Measurements from ENCODE around the gene ATP5F1D.
A peak's percentile ranks its signal among the peaks of the same experiment; 100 is the strongest.

ATP5F1D gene

DNA sequence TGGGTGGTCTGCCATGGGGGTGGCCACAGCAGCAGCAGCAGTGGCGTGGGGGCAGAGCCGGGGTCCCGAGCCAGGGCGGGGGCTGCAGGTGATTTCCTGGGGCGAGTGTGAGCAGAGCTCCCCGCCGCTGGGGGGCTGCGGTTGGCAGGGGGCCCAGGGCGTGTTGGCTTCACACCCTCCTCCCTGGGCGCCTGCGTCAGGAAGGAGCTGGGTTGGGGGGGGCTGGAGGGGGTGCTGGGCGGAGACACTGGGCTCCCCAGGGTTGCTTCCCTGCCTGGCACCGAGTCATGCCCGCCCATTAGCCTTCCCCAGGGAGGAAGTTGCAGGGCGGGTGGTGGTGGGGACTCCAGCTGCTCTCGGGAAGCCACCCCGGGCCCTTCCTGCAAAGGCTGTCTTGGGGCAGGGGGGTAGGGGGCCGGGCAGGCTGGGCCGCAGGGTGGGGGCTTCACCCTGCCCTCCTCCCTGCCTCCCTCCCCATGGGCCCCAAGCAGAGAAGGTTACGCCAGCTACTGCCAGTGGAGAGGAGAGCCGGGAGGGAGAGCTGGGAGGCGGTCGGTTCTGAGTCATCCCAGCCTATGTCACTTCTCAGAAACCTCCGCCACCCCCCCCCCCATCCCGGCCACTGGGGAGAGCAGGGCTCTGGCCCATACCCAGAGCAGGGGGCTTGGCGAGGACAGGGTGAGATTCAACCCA lies 11.4 kb downstream of the ATP5F1D start:
- no peaks in the 10 kb centered on the region for H3K27me3 ChIP-seq (ENCODE audit: control insufficient read depth in 1 of 2, insufficient read depth in 2 of 2, low read length in 2 of 2)
- peak overlapping the region; percentile 100 for H3K27ac ChIP-seq (ENCODE audit: low read depth, low read length)
- peaks cover 34% of the 10 kb centered on the region for H3K36me3 ChIP-seq (ENCODE audit: insufficient read depth, low read length)
- peak overlapping the region; percentile 80 for H3K9ac ChIP-seq (ENCODE audit: low read length)
- H3K4me1 ChIP-seq (ENCODE audit: insufficient read depth, low read length) = peaks cover 20% of the 10 kb centered on the region
- peak overlapping the region; percentile 43 to 75 for H3K4me3 ChIP-seq (ENCODE audit: low read depth in 1 of 2, low read length in 2 of 2)
- H3K9me3 ChIP-seq (ENCODE audit: low read length) = no peaks in the 10 kb centered on the region

DNA sequence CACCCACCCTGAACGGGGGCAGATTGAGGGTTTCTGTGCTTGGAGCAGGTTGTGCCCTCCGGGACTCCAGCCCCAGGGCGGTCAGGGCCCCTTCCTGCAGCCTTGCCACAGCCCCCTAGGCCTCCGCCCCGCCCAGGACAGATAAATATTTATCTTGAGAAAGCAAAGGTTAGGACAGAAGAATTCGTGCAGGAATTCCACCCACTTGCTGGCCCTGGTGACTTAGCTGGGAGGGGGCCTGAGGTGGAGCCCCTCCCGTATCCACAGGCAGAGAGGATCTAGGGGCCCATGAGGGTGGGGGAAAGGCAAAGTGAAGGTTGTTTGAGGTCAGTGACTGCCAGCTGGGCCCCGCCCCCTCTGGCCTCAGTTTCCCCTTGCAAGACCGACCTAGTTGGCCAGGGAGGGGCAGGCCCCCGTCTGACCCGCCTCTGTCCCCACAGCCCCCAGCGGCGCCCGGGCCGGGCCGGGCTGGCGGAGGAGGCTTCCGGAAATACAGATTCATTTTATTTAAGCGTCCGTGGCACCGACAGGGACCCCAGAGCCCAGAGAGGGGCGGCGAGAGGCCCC lies 12.0 kb downstream of the ATP5F1D start:
- Histone ChIP-seq H3K9me3 (ENCODE audit: low read length) (no peaks in the 10 kb centered on the region), H3K9ac (ENCODE audit: low read length) (peak overlapping the region; percentile 80), H3K36me3 (ENCODE audit: insufficient read depth, low read length) (peaks cover 39% of the 10 kb centered on the region), H3K4me1 (ENCODE audit: insufficient read depth, low read length) (peaks cover 23% of the 10 kb centered on the region), H3K27ac (ENCODE audit: low read depth, low read length) (peak overlapping the region; percentile 100), H3K4me3 (ENCODE audit: low read depth in 1 of 2, low read length in 2 of 2) (peak overlapping the region; percentile 20 to 66), H3K27me3 (ENCODE audit: control insufficient read depth in 1 of 2, insufficient read depth in 2 of 2, low read length in 2 of 2) (no peaks in the 10 kb centered on the region)

DNA sequence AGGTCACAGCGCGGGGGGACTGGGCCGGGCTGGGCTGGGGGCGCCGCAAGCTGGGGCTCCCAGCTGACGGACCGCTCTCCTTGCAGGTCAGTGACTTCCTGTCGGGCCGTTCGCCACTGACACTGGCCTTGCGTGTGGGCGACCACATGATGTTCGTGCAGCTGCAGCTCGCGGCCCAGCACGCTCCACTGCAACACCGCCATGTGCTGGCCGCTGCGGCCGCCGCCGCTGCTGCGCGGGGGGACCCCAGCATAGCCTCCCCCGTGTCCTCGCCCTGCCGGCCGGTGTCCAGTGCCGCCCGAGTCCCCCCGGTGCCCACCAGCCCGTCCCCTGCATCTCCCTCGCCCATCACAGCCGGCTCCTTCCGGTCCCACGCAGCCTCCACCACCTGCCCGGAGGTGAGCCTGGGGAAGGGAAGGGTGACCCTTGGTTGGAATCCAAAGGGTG lies 12.6 kb downstream of the ATP5F1D start:
- Histone ChIP-seq H3K9me3 (ENCODE audit: low read length) (no peaks in the 10 kb centered on the region), H3K4me3 (ENCODE audit: low read depth in 1 of 2, low read length in 2 of 2) (peak overlapping the region in 1 of 2 donors; percentile 66), H3K36me3 (ENCODE audit: insufficient read depth, low read length) (peaks cover 39% of the 10 kb centered on the region), H3K27me3 (ENCODE audit: control insufficient read depth in 1 of 2, insufficient read depth in 2 of 2, low read length in 2 of 2) (no peaks in the 10 kb centered on the region), H3K9ac (ENCODE audit: low read length) (peak overlapping the region; percentile 80), H3K27ac (ENCODE audit: low read depth, low read length) (peak overlapping the region; percentile 100), H3K4me1 (ENCODE audit: insufficient read depth, low read length) (peaks cover 23% of the 10 kb centered on the region)

DNA sequence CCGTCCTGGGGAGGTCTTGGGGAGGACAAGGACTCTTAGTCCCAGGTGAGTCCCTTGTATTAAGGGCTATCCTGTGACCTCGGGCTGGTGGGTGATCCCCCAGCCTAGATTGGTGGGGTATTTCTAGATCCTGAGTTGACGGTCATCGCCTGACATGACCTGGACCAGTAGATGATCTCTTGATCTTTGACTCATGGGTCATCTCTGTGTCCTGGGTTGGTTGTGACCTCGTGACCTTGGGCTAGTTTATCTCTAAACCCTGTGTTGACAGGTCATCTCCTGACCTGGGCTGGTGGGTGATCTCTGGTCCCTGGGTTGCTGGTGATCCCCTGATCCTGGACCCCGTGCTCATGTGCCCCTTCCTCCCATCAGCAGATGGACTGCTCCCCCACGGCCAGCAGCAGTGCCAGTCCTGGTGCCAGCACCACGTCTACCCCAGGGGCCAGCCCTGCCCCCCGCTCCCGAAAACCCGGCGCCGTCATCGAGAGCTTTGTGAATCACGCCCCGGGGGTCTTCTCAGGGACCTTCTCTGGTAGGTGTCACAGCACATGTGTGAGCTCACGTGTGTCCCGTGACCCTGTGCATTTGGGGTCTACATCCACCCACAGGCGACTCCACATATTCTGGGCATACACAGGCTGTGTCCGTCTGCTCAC lies 13.1 kb downstream of the ATP5F1D start:
- Histone ChIP-seq H3K27me3 (ENCODE audit: control insufficient read depth in 1 of 2, insufficient read depth in 2 of 2, low read length in 2 of 2) (no peaks in the 10 kb centered on the region), H3K36me3 (ENCODE audit: insufficient read depth, low read length) (peaks cover 39% of the 10 kb centered on the region), H3K4me3 (ENCODE audit: low read depth in 1 of 2, low read length in 2 of 2) (no peak overlapping the region), H3K27ac (ENCODE audit: low read depth, low read length) (peak overlapping the region; percentile 100), H3K9ac (ENCODE audit: low read length) (peak overlapping the region; percentile 33), H3K4me1 (ENCODE audit: insufficient read depth, low read length) (peaks cover 24% of the 10 kb centered on the region), H3K9me3 (ENCODE audit: low read length) (no peaks in the 10 kb centered on the region)

DNA sequence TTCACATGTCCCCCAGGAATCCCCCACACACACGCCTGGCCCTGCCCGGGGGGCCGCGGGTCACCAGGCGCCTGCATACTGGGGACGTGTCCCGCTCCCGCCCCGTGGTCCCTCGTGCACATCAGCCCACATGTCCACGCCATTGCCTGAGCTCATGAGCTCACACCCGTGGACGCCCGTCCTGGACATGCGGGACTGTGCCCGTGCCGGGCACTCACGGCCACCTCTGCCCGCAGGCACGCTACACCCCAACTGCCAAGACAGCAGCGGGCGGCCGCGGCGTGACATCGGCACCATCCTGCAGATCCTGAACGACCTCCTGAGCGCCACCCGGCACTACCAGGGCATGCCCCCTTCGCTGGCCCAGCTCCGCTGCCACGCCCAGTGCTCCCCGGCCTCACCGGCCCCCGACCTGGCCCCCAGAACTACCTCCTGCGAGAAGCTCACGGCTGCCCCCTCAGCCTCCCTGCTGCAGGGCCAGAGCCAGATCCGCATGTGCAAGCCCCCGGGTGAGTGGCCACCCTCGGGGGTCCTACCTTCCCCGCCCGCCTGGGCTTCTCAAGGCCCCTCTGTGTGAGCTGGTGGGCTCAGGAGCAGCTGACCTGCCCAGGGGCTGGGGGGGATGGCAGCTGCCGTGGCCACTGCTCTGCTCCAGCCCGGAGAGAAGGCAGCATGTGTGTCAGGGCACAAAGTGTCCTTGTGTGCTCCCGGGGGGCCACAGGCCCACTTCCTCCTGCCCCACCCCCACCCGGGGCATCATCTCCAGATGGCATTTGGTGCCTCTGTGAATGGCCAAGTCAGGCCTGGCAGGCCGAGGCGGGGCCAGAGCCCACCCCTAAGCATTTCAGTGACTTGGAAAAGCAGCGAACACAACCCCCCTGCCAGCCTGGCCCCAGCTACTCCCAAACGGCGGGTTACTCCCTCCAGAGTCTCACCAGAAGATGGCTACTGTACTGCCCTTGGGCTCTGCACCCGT lies 13.9 kb downstream of the ATP5F1D start:
- no peak overlapping the region for H3K4me3 ChIP-seq (ENCODE audit: low read depth in 1 of 2, low read length in 2 of 2)
- H3K27me3 ChIP-seq (ENCODE audit: control insufficient read depth in 1 of 2, insufficient read depth in 2 of 2, low read length in 2 of 2) = no peaks in the 10 kb centered on the region
- H3K9ac ChIP-seq (ENCODE audit: low read length) = no peak overlapping the region
- peaks cover 39% of the 10 kb centered on the region for H3K36me3 ChIP-seq (ENCODE audit: insufficient read depth, low read length)
- peaks cover 32% of the 10 kb centered on the region for H3K4me1 ChIP-seq (ENCODE audit: insufficient read depth, low read length)
- no peaks in the 10 kb centered on the region for H3K9me3 ChIP-seq (ENCODE audit: low read length)
- peak overlapping the region; percentile 100 for H3K27ac ChIP-seq (ENCODE audit: low read depth, low read length)

DNA sequence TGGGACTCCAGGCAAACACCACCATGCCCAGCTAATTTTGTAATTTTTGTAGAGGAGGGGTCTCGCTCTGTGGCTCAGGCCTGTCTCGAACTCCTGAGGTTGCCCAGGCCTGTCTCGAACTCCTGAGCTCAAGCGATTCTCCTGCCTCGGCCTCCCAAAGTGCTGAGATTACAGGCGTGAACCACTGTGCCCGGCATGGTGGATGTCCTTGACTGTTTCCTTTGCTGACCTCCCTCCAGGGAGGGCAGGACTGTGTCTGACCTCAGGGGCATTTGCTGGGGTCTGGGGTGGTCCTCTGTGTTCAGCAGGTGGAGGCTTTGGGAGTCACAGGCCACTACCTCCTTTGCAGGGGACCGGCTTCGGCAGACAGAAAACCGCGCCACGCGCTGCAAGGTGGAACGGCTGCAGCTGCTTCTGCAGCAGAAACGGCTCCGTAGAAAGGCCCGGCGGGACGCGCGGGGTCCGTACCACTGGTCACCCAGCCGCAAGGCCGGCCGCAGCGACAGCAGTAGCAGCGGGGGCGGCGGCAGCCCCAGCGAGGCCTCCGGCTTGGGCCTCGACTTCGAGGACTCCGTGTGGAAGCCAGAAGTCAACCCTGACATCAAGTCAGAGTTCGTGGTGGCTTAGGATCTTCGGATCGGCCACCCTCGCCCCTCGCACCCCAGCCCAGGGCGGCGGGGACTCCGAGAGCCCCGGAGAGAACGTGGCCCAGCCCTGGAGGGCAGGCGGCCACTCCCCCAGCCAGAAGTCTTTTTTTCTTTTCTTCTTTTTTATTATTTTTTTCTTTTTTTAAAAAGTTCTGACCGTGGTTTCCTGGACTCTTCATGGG lies 15.3 kb downstream of the ATP5F1D start:
- no peak overlapping the region for H3K27ac ChIP-seq (ENCODE audit: low read depth, low read length)
- no peak overlapping the region for H3K4me3 ChIP-seq (ENCODE audit: low read depth in 1 of 2, low read length in 2 of 2)
- no peaks in the 10 kb centered on the region for H3K27me3 ChIP-seq (ENCODE audit: control insufficient read depth in 1 of 2, insufficient read depth in 2 of 2, low read length in 2 of 2)
- H3K9ac ChIP-seq (ENCODE audit: low read length) = no peak overlapping the region
- peaks cover 42% of the 10 kb centered on the region for H3K4me1 ChIP-seq (ENCODE audit: insufficient read depth, low read length)
- H3K36me3 ChIP-seq (ENCODE audit: insufficient read depth, low read length) = peaks cover 39% of the 10 kb centered on the region
- H3K9me3 ChIP-seq (ENCODE audit: low read length) = no peaks in the 10 kb centered on the region

DNA sequence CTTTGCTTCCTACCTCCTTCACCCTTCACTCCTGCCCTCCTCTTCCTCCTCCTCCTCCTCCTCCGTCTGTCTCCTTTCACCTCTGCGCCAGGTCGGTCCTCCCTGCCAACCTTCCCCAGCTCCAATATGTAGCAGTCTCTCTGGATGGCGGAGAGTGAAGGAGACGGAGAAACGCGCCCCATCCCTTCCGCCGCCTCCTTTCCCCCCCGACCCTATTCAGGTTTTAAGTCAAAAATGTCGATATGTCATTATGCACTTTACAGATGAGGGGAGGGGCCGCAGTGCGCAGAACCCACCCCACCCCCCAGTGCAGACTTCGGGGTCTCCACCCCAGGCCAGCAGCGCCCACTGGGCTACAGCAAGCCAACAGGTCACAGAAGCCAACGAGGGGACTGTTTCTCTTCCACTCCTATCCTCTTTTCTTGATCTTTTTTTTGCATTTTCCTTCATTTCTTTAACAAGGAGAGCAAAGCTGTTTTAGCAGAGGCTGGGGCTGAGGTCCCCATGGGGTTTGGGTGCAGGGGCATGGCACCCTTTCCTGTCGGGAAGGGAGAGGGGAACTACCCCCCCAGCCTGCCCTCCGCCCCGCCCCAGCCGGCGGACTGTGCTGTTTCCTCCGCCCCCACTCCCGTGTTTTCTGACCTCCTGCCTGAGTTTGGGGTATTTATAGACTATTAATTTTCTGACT lies 16.1 kb downstream of the ATP5F1D start:
- Histone ChIP-seq H3K9me3 (ENCODE audit: low read length) (no peaks in the 10 kb centered on the region), H3K27me3 (ENCODE audit: control insufficient read depth in 1 of 2, insufficient read depth in 2 of 2, low read length in 2 of 2) (no peaks in the 10 kb centered on the region), H3K9ac (ENCODE audit: low read length) (no peak overlapping the region), H3K36me3 (ENCODE audit: insufficient read depth, low read length) (peaks cover 39% of the 10 kb centered on the region), H3K4me1 (ENCODE audit: insufficient read depth, low read length) (peaks cover 49% of the 10 kb centered on the region), H3K4me3 (ENCODE audit: low read depth in 1 of 2, low read length in 2 of 2) (no peak overlapping the region), H3K27ac (ENCODE audit: low read depth, low read length) (peak overlapping the region; percentile 90)

DNA sequence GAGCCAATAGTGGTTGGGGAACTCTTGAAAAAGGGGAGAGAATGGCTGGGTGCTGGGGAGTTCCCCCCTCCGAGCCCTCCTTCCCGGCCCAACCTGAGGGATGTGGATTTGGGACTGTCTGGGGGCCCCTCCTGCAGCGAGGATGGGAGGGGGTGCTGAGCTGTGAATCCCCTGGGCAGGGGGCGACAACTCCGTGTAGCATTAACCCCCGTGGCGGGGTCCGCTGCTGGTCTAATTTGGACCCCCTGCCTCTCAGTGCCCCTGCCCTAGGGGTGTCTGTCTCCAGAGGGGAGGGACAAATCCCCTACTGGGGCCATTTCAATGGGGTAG lies 16.6 kb downstream of the ATP5F1D start:
- H3K36me3 ChIP-seq (ENCODE audit: insufficient read depth, low read length) = peaks cover 39% of the 10 kb centered on the region
- no peaks in the 10 kb centered on the region for H3K9me3 ChIP-seq (ENCODE audit: low read length)
- H3K4me3 ChIP-seq (ENCODE audit: low read depth in 1 of 2, low read length in 2 of 2) = no peak overlapping the region
- H3K9ac ChIP-seq (ENCODE audit: low read length) = no peak overlapping the region
- H3K4me1 ChIP-seq (ENCODE audit: insufficient read depth, low read length) = peaks cover 51% of the 10 kb centered on the region
- H3K27ac ChIP-seq (ENCODE audit: low read depth, low read length) = peak overlapping the region; percentile 90
- no peaks in the 10 kb centered on the region for H3K27me3 ChIP-seq (ENCODE audit: control insufficient read depth in 1 of 2, insufficient read depth in 2 of 2, low read length in 2 of 2)

DNA sequence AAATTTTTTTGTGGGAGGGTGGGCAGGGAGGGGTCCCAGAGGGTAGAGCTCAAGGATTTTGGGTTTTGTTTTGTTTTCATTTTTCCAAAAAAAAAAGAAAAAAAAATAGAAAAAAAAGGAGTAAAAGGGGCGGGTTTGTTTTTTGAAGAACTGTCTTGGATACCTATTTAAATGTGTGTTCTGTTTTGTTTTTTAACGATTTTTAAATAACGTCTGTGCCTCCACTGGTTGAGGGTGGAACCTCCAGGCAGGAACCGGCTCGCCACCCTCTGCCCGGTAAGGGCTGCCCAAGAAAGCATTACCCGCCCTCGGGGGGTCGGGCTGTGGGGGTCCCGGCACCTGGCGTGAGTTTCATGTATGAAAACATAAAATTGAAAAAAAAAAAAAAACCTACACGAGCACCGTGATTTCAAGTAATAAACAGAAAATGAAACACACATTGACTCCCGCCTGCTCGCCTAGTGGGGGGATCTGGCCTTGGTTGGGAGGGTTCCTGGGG lies 17.2 kb downstream of the ATP5F1D start:
- Histone ChIP-seq H3K4me3 (ENCODE audit: low read depth in 1 of 2, low read length in 2 of 2) (no peak overlapping the region), H3K9me3 (ENCODE audit: low read length) (no peaks in the 10 kb centered on the region), H3K27me3 (ENCODE audit: control insufficient read depth in 1 of 2, insufficient read depth in 2 of 2, low read length in 2 of 2) (no peaks in the 10 kb centered on the region), H3K36me3 (ENCODE audit: insufficient read depth, low read length) (peaks cover 39% of the 10 kb centered on the region), H3K9ac (ENCODE audit: low read length) (no peak overlapping the region), H3K4me1 (ENCODE audit: insufficient read depth, low read length) (peaks cover 47% of the 10 kb centered on the region), H3K27ac (ENCODE audit: low read depth, low read length) (peak overlapping the region; percentile 90)

DNA sequence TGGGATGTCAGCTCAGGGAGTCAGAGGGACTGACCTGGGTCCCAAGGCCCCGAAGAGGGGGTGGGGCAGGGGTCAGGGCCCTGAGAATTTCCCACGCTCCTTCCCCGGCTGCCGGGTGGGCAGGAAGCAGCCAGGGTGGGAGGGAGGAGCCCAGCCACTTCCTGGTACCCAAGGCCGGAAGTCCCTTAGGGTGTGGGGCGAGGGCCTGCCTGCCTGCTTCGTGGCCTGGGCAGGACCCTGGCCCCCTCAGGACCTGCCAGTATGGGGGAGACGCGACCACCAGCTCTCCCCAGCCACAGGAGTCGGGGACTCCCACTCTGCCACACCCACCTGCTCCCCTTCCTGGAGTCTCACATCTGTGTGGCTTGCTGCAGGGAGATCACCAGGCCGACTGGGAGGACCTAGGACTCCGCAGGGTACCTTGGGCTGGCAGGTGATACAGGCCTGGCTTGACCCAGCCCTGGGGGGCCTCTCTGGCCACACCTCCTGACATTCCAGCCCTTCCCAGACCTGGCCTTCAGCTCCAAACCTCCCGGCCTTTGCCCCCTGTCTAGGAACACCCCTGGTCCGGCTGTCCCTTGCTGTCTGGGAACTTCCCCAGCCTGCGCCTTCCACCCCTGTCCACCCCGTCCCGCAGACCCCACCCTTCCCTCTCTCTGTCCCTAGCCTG lies 17.8 kb downstream of the ATP5F1D start:
- H3K27me3 ChIP-seq (ENCODE audit: control insufficient read depth in 1 of 2, insufficient read depth in 2 of 2, low read length in 2 of 2) = no peaks in the 10 kb centered on the region
- H3K27ac ChIP-seq (ENCODE audit: low read depth, low read length) = peak overlapping the region; percentile 90
- no peak overlapping the region for H3K4me3 ChIP-seq (ENCODE audit: low read depth in 1 of 2, low read length in 2 of 2)
- H3K9ac ChIP-seq (ENCODE audit: low read length) = no peak overlapping the region
- peaks cover 36% of the 10 kb centered on the region for H3K36me3 ChIP-seq (ENCODE audit: insufficient read depth, low read length)
- H3K9me3 ChIP-seq (ENCODE audit: low read length) = no peaks in the 10 kb centered on the region
- H3K4me1 ChIP-seq (ENCODE audit: insufficient read depth, low read length) = peaks cover 41% of the 10 kb centered on the region
